LNCAP (cell line): ENCODE measurements around the gene NPIPB6.
"Not testable (repeated sequence)": the region's sequence is repeated elsewhere in the genome, so short reads cannot be mapped to it uniquely, and the experiment has no call there.

ENCODE experiments used
- TF ChIP-seq, protein P1 (sequence below): fragments of 450-650 bp; IDR thresholded peaks from 2 replicates; pipeline ENCODE4 v1.5.1; 2017; ENCODE audit warnings: mild to moderate bottlenecking

The NPIPB6 gene

DNA sequence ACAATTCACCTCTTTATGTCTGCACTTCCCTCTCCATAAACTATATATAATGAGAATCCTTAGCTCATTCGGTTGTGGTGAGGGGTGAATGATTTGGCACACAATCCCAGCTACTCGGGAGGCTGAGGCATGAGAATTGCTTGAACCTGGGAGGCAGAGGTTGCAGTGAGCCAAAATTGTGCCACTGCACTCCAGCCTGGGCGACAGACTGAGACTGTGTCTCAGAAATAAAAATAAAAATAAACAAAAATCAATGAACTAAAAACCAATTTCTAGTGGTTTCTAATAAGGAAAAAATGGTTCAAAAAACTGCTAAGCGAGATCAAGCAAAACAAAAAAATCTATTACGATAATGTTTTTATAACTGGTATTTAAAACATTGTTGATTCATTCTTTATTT, at the start of gene NPIPB6:
Gene NPIPB6, minus strand, starts transcription at position 101 of the 400 bp plus-strand sequence. CDS start 686 bp downstream, outside the sequence.
- TF ChIP-seq, protein P1, sequence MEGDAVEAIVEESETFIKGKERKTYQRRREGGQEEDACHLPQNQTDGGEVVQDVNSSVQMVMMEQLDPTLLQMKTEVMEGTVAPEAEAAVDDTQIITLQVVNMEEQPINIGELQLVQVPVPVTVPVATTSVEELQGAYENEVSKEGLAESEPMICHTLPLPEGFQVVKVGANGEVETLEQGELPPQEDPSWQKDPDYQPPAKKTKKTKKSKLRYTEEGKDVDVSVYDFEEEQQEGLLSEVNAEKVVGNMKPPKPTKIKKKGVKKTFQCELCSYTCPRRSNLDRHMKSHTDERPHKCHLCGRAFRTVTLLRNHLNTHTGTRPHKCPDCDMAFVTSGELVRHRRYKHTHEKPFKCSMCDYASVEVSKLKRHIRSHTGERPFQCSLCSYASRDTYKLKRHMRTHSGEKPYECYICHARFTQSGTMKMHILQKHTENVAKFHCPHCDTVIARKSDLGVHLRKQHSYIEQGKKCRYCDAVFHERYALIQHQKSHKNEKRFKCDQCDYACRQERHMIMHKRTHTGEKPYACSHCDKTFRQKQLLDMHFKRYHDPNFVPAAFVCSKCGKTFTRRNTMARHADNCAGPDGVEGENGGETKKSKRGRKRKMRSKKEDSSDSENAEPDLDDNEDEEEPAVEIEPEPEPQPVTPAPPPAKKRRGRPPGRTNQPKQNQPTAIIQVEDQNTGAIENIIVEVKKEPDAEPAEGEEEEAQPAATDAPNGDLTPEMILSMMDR, result not testable (repeated sequence)

DNA sequence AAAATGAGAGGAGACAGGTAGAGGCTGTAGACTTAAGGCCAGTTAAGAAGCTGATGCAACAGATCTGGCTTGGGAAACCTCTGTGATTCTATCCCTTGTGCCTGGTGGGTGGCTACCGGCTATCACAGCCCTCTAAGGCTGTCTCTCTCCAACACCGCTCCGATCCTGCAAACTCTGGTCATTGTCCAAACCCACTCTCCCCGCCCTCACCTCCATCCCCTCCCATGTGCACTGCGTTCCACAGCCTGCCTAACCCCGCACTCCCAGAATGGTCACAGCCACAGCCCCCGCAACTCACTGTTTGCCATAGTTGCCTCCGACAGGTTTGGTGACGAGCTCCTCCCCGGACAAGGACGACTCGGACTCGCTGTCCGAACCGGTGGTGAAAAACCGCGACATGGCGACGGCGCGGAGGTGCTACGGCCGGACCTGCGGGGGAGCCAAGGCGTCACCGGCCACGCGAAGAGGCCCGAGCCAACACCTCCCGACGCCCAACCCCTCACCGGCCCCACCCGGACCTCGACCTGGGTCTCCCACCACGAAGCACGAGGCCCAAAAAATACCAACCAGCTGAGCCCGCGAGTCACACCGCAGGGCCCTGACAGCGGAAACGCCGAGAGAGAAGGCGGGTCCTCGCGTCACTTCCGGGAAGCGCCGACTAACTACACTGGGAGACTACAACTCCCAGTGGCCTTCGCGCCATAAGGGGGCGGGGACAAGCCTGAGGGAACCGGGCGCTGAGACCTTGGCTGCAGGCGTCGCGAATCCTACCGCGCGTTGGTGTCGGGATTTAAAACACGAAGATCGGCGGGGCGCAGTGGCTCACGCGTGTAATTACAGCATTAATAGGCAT, 40.1 kb upstream of the NPIPB6 start, which contains the start of gene EIF3CL:
Gene EIF3CL, minus strand, starts transcription at position 622 of the 853 bp plus-strand sequence. Its CDS starts 223 bp downstream, at position 399.
- TF ChIP-seq, protein P1, result not testable (repeated sequence)

DNA sequence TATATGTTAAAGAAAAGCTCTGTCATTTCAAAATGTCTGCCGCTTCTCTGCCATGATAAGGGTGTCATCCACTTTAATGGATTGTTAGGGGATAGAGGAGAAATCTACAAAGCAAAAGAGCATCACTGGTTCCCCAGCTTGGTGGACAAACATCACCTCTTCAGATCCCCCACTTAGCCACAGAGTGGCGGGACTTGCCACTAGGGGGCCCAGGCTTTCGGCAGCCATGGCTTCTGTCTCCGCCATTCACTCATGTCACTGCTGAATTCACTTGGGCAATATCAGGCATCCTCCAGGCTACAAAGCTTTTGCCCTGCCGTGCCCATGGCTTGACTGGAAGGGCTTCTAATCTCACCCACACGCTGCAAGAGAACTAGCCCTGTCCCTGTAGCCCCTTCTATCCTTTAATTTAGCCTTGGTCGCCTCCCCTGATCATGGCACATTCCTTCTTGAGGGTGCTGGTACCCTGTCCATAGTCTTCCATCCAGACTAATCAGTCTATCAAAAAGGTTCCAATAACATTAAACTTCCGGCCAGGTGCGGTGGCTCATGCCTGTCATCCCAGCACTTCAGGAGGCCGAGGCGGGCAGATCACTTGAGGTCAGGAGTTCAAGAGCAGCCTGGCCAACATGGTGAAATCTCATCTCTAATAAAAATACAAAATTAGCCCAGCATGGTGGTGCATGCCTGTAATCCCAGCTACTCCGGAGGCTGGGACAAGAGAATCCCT, 36.3 kb downstream of the NPIPB6 start:
- TF ChIP-seq, protein P1, result peak; percentile 55

DNA sequence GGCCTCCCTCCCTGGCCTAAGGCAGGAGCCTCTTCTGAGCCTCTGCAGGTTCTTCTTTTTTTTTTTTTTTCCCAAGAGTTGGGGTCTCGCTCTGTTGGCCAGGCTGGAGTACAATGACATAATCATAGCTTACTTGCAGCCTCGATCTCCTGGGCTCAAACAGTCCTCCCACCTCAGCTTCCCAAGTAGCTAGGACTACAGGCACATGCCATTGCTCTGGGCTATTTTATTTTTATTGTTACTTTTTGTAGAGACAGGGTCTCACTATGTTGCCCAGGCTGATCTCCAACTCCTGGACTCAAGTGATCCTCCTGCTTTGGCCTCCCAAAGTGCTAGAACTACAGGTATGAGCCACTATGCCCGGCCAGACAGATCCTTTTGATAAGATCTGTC, 38.4 kb downstream of the NPIPB6 start:
- TF ChIP-seq, protein P1, result no peak

DNA sequence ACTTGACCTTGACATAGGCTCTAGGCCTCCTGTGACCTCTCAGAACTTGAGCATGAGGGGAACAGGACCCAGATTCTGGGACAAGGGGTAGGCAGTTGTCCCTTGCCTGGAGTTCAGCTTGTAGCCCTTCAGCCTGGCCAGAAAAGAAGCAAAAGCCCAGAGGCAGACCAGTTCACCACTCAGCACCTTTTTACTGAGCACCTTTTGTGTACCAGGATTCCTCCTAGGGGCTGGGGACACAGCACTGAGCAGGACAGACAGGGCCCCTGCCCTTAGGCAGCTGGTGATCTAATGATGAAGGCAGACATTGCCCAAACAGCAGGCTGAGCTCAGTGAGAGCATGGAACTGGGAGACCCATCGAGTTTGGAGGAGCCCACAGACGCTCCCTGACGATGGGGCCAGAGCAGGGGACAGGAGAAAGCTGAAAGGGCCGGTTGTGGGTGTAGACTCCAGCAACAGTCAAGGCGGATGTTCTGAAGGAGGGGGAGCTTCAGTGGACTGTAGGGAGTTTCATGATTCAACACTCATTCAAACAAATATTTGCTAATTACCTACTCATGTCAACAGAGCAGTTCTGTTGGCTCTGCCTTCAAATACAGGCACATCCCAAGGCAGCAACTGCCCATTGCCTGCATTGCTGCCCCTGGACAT, 38.9 kb downstream of the NPIPB6 start:
- TF ChIP-seq, protein P1, result no peak

DNA sequence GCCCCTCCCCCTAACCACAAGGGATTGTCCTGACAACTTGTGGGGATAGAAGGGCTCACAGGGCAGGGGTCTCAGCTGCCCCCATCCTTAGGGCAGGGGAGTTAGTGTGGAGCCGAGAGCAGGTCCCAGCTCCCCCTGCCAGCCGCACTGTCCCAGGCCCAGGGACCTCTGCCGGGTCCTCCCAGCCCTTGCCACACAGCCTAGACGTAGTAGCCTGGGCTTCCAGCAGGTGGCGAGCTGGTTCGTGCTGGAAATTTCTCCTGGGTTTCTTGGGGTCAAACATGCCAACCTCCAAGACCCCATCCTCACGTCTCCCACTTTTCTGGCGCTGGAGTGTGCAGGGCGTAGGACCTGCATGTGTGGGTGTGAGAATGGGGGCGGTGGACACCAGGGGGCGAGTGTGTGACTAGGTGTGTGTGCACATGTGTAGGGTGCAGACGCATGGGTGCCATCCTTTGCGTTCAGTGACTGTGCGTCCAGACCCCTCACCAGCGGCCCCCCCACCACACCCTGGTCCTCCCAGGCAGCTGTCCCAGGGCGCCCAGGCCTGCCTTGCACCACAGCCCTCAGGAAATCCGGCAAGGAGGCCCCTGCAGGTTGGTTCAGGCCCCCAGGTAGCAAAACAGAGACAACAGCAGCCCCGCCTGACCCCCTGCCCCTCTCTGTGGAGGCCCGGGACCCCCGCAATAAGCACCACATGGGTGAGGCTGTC, 41.5 kb downstream of the NPIPB6 start:
- TF ChIP-seq, protein P1, result peak; percentile 86

DNA sequence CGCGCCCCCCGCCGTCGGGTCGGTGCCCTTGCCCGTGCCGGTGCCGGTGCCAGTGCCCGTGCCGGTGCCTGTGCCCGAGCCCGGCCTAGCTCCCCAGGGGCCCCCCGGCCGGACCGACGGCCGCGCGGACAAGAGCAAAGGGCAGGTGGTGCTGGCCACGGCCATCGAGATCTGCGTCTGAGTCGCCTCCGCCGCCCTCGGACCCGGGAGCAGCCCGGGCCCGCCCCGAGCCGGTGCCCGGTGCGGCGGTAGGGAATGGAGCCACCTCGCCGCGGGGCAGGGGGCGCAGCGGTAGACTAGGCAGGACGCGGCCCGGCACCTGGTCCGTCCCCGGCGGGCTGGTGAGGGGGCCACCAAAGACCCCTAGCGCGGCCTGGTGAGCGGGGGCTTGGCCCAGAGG, 42.6 kb downstream of the NPIPB6 start:
- TF ChIP-seq, protein P1, result no peak
